HG02885 (cell line): Measurements from ENCODE around the gene GSAP.

Source experiments
- ATAC-seq: cut with Tn5 transposase; IDR thresholded peaks from one replicate; pipeline ENCODE4 v1.9.1; 2021; ENCODE audit warnings: mild to moderate bottlenecking; ENCODE audit not compliant: unreplicated experiment, poor library complexity

The GSAP gene

DNA sequence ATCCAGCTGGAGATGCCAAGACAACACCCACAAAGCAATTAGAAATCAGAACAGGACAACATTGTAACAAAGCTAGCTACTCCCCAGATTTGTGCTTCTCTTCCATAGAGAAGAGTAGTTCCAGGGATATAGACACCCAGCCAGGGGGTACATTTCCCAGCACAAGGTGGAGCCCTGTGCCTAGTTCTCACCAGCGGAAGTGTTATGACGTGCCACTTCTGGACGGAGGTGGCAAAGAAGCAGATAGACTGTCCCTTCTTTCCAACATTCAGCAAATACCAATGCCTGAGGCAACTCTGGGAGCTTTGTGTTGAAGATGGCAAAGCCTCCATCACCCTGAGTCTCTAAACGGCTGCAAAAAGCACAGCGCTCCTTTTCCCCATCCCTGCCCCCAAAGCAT lies 23.4 kb upstream of the GSAP start:
- ATAC-seq: no peak

DNA sequence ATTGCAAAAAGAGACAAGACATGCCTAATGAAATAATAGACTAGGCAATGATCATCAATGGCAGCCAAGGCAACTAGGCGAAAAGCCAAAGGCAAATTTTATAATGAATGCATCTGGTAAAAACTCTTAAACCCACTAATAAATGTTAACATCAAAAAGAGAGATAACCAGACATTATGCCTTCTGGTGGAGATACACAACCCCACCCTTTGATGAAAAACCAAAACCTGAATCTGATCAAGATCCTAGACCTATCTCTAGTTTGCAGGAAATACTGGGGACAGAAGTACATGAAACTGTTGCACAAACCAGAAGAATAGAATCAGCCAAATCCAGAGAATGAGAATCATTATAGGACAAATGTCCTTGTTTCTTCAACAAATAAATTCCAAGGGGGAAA lies 22.0 kb upstream of the GSAP start:
- no peak for ATAC-seq

DNA sequence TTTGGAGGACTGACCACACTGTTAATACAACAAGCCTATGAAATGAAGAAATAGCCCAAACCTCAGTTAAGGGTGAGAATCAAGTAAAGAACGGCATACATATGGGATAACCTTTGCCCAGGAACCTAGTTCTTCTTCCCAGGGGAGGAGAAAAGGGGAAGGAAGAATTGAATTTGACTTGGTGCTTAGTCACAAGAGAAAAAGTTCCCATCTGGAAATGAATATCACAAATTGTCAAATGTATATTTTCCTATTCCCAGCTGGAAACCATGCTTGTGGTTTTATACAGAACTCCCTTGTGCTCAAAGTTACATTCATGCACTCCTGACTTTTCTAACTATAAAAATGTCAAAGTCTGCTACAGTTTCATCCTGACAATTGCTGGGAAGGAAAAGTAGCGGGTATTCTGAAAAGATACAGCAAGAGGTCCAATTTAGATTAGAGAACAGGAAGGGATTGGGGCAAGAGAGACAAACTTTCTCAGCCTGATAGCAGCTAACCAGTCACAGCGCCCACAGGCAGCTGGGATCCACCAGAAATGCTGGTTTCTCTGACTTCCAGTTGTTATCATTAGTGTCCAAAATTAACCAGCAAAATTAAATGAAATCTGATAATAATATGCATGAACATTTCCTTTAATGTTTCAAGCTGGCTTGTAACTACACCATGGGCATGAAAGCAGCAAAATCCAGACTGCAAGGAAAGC lies 18.6 kb upstream of the GSAP start:
- no peak for ATAC-seq

DNA sequence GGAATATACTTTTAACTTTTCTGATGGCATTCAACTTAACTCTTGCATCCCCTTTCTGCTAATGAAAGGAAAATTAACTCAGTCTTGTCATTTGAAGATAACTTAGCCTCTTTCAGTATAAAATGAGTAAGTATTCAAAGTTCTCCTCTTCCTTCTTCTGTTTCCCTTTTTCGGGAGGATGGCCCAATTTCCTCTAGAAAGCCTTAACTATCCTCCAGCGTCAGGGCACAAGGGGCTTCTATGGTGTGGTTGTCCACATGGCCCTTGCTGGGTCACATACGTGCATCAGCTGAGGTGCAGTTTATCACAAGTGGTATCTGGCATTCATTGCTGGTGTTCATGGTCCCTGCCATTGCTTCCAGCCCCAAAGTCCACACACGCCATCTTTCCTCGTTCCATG lies 17.8 kb upstream of the GSAP start:
- no peak for ATAC-seq

DNA sequence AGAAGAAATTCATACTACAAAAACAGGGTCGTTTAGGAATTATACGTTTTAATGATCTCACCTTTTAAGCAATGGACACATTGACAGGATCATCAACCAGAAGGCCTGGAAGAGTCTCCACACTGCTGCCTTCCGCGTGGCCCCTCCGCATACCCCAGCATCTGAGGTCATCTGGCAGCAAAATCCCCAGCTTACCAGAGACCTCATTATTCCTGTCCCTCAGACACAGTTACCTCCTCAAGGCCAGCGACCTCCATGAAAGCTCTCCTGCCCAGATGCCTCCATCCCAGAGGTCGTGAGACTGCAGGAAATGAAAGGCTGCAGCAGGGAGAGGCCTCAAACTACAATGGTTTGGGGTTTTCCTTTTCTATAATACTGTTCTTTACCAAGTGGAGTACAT lies 14.8 kb upstream of the GSAP start:
- no peak for ATAC-seq

DNA sequence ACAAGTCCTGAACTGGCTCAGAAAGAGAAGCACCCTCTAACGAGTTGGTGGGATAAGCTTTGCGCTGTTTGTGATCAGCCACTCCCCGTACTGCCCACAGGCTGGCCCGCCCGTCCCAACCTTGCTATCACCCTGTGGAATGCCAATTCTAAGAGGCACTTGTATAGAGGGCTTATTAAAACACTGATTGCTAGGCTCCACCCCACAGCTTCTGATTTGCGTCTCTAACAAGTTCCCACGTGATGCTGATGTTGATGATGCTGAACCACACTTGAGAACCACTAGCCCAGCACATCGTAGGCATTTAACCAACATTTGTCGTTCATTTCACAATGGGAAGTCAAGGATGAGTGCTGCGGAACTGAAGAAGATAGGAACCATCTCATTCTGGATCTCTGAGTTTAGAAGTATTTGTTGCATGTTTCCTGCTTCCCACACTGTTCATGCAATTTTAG lies 12.7 kb upstream of the GSAP start:
- ATAC-seq: no peak

DNA sequence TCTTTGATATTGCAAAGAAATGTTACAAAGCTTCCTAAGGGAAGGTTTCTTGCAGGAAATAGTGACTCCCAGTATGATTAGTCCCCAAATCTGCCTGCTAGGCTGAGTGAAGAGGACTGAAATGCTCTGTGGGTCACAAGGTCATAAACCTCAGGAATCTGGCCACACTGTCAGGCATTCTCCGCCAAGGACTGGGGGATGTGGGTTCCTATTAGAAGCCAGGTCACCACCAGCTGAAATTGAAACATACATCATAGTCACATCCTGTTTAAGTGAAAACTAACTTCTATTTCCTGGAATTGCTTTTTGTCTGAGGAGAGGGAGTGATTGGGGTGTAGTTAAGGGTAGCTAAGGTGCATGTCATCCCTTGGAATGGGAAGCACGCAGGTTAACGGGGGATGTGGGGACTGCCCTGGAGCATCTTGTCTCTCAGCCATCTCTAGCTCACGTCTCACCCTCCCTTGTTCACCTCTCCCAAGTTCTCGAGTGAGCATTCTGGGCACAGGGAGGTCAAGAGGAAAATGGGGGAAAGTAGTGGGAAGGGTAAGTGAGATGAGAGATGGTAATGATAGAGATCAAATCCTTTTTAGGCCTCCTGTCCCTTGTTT lies 12.0 kb upstream of the GSAP start:
- no peak for ATAC-seq

DNA sequence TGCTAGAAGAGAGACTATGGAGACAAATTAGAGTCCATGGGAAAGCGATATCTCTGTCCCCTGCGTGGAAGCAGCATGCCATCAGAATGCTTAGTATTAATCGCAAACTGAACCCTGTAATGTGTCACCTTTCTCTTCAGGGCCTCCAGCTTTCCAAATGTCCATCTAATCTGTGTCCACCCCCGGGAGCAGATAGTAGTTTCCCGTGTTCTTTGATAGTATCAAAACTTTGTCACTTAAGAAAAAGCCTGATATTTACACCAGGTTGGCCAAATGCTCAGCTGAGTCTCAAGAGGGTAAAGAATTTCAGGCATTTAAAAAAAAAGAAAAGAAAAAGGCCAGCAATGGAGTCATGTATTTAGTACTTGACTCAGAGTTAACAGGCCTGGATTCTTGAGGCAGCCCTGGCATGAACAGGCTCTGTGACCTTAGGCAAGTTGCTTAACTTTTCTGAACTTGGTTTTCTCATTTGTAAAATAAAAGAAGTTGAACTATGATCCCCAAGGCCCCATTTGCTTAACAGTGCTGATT lies 10.4 kb upstream of the GSAP start:
- ATAC-seq: no peak

DNA sequence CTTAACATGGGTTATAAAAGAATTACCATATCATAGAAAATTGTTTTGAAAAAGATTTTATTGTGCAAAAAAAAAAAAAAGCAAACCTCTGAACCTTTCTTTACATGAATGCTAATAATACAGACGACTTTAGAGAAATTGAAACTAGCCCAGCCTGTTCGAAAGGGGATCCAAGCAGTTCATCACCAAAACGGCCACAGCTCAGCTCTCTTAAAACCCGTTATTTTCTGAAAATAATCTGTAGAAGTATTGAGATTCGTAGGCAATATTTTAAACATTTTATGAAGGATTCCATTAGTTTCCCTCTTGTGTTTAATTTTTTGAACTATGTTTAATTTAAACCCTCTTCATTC lies 9.9 kb upstream of the GSAP start:
- peak; percentile 81 for ATAC-seq

DNA sequence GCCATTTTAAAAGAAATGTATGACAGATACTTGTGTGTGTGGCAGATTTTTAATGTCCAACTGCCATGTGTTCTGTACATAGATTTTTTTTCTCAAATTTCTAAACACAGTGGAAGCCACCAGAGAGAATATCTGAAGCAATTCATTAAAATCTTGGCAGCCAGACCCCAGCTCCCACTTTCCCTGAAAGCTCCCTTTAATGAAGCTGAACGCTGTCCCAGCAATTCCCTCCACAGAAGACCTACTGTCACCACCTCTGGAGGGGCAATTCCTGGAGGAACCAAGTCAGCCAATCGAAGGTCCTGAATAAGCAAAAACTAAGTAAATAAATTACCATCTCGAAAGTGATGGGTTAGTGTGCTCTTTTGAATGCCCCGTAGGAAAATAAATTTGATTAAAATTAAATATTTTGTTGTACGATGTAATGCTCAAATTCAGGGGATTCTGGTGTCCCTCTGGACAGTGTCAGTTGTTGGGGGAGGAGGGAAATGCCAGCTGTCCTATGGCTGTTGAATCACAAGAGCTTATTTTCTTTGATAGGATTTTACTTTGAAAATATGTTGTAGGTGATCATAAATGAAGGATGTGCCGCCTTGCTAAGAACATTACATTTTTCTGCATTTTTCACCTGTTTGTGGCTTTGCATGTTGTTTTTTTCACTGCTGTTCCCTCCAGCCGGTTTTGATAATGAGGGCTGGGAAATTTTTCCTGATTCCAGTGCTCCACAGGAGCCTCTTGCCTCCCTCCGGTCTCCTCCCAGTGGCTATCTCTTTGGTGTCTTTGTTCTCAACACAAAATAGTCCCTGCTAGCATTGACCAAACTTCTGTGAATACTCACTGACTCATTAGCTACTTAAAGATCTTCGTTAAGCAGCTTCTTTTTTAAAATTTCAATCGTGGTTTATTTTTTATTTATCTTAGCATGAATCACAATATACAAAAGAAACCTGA lies 9.2 kb upstream of the GSAP start:
- peak; percentile 44 for ATAC-seq

DNA sequence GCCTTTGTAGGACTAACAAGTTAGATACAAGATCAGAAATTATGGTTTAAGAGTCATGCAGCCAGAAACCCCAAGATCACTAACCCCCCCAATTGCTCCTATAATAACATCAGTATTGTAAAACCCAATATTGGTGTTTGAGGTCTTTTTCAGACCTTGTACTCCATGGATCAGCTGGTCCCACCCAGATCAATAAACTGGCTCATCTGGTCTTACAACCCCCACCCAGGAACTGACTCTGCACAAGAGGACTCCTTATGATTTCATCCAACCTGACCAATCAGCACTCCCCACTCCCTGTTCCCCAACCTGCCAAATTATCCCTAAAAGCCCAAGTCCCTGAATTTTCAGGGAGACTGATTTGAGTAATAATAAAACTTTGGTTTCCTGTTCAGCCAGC lies 6.4 kb upstream of the GSAP start:
- no peak for ATAC-seq

DNA sequence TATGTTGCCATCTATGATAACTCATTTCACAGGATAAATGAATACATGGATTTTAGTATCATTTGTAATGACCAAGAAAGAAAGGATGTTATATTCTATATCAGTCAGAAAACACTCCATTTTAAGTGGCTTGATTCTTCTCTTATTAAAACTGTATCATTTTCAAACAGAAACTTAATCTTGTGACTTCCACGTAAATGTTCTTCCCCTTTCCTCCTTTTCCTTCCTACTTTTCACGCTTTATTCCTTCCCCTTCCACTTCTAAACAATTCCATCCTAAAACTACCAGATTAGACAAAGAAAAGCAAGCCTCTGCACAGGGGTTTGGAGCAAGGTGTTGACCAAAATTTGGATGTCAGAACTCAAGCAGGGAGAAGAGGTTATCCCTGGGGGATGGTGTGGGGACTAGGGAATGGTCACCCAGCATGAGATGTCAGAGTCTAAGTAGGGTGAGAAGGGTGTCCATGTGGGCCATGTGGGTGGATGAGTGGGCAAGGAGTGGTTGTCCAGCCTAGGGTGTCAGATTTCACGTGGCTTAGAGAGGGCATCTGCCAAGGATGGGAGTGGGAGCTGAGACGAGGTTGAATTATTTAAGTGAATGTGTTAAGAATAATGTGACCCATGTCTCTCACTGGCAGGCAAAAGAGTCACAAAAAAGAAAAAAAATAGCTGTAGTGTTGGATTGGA lies 5.0 kb upstream of the GSAP start:
- no peak for ATAC-seq

DNA sequence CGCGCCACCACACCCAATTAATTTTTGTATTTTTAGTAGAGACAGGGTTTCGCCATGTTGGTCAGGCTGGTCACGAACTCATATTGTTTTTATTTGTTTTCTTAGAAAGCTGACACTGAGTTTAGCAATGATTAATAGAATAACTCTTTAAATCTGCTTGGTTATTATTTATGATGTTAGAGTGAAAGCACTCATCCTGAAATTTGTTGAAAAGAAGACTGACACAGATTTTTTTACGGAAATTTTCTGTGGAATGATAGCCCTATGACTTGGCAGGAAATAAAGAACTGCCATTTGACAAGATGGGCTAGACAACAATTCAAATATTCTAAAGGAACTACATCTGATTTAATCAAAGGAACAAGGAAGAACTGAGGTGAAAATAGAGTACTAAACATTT lies 4.3 kb upstream of the GSAP start:
- no peak for ATAC-seq

DNA sequence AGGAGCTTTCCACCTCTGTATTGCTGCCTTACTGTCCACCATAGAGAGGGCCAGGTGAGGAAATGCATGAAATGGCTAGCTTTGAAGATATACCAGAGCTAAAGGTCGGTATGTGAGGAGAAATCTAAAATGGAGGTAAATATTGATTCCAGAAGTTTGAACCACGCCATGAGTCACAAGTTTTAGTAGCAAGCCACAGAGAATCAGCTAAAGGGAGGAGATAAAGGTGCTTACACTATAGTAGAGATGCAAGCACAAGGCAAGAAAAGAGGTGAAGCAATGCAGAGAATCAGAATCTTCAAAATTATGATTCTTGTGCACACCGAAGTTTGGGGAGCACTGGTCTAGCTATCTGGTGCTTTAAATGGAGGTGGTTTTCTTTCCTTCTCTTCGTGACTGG lies 3.0 kb upstream of the GSAP start:
- ATAC-seq: no peak

DNA sequence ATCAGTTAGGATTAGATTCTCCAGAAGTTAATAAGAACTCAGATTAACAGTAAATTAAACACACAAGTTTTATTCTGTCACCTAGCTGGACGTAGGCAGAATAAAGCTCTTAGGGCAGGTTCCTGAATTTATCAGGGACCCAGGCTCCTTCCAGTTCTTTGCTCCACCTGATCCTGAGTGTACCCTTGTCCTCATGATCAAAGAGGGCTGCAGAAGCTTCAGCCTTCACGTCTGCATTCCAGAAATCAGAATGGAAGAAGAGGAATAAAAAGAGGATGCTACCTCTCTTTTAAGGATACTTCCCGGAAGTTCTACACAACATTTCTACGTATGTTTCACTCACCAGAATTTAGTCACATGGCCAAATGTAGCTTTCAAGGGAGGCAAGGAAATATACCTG lies 1.7 kb upstream of the GSAP start:
- ATAC-seq: no peak

DNA sequence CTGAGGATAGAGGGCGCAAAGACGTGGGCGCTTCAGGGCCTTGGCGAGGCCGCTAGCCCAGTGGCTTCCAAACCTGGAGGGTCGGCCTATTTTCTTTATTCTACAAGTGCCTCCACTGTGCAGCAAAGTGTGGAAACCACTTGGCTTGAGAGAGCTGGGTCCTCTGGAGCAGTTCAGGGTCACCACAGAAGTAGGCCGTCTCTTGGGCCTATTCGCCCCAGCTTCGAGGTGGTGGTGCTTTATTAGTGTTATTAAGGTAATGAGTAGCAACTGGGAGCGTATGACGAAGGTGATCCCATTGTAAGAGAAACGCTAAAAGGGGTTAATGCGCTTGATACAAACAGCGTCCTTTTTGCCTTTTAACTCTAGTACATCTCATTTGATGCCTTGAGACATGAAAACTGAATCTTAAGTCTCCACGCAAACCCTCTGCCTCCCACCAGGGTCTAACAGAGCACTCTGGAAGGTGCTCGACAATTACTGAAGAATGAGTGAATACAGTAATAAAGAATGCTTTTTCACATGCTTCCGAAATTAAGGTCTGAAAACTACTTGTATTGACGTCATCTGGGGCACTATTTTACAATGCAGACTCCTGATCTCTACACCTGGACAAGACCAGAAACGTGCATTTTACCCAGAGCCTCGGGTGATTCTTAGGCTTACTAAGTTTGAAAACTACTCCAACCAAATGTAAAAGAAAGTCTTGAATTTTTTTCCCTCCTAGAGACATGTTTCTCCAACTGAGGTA lies 647 bp upstream of the GSAP start:
- ATAC-seq: peak; percentile 23

DNA sequence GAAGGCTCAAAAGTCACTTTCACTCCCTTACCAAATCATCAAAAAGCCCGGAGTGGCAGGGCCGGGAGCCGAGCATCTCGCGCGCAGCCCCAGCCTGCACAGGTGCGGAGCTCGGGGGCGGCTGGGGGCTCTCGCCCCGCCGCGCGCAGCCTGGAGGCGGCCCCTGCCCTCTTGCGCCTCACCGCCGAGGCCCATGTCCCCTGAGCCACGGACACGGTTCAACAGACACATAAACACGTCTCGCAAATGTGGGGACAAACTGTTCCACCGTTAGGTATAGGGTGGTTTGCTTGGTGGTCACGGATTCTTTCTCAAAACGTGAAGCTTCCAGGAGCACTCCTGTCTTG lies 700 bp downstream of the GSAP start:
- ATAC-seq: peak; percentile 56

DNA sequence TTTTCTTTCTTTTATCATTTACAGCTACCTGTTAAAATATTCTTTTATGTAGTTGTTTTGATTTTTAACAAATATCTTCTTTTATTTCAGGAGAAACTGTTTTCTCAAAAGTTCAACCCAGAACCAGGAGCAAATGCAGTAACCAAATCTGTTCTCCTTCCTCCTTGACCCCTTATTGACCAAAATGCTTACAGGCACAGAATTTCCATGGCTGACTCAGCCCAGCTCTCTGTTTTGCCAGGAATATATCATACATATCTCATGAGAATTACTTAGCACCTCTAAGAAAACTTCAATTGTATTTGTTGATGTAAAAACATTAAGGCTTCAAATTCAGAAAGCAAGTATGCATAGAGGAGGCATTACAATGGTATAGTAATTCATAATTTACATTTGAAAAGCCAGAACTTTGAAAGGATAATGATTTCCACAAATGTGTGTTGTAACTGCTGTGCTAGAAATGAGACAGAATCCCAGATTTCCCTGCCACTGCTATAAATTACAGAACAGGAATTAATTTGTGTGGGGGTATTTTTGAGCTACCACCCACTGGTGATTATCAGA lies 2.2 kb downstream of the GSAP start:
- no peak for ATAC-seq

DNA sequence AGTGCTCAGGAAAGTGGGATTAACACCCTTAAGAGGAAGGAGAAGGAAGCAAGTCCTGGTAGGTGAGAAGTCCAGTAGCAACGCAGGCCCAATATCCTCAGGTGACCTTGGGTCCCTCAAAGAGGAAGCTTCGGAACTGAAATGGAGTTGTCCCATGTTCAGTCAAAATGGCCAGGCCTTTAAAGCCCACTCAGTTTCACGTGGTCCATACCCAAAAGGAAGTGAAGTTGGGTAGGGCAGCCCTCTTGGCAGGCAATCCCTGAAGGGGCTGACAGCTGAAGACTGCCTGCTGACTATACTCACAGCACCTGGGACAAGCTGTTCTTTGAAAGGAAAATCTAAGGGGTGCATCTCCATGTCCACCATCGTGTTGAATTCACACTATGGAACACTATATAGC lies 3.0 kb downstream of the GSAP start:
- ATAC-seq: no peak
